DND-41 (cell line): Measurements from ENCODE around the gene CAMKV.

Source experiments
- EZH2 ChIP-seq: IDR thresholded peaks from 3 replicates; pipeline ENCODE4 v1.6.1; 2012; ENCODE audit warnings: borderline replicate concordance, low read depth, mild to moderate bottlenecking, moderate library complexity, low read length, inconsistent platforms; ENCODE audit not compliant: severe bottlenecking
- TF ChIP-seq, protein P1 (sequence below): IDR thresholded peaks from 2 replicates; pipeline ENCODE4 v1.5.1; 2012; ENCODE audit warnings: borderline replicate concordance, low read length, moderate library complexity, mild to moderate bottlenecking; ENCODE audit not compliant: poor library complexity, severe bottlenecking; ENCODE audit errors: extremely low read depth

DNA sequence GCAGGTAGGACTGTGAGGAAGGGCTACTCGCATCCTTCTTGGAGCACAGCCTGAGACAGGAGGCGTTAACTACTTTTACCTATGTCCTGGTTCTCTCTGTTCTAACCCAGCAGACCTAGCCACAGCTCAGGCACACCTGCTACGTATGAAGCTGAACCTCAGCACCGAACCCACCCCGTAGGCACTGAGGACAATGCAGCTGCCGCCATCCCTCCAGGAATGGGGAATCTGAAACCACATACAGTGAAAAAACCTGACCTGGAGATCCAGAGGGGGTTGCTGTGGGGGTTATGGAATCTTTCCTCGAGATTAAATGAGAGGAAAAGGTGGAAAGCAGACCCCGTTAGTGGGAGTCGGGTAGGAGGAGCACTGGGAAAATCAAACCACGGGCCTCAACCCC is 19.6 kb upstream of the CAMKV start:
- TF ChIP-seq, protein P1, sequence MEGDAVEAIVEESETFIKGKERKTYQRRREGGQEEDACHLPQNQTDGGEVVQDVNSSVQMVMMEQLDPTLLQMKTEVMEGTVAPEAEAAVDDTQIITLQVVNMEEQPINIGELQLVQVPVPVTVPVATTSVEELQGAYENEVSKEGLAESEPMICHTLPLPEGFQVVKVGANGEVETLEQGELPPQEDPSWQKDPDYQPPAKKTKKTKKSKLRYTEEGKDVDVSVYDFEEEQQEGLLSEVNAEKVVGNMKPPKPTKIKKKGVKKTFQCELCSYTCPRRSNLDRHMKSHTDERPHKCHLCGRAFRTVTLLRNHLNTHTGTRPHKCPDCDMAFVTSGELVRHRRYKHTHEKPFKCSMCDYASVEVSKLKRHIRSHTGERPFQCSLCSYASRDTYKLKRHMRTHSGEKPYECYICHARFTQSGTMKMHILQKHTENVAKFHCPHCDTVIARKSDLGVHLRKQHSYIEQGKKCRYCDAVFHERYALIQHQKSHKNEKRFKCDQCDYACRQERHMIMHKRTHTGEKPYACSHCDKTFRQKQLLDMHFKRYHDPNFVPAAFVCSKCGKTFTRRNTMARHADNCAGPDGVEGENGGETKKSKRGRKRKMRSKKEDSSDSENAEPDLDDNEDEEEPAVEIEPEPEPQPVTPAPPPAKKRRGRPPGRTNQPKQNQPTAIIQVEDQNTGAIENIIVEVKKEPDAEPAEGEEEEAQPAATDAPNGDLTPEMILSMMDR = no peak
- TF ChIP-seq EZH2 = no peak
